OCI-LY7 (cell line): Measurements from ENCODE around the gene ANKH. TPM values are rescaled to one million over a fixed set of nuclear protein-coding genes. Genes with fewer than 3 reads are reported as not detected.

Experiments
- BruUV-seq: library from RNA; stranded (reverse); fragments of 400-500 nt; replicated peaks from 2 replicates; lab custom pipeline; 2021; lab: Mats Ljungman, UMichigan
- CTCF ChIA-PET: fragments of 300-600 bp; sonication (Branson Sonifier 250); formaldehyde crosslinking; loops from one replicate; lab custom pipeline; 2022; ENCODE audit warnings: antibody characterized with exemption; ENCODE audit not compliant: unreplicated experiment; lab: Charles Lee
- POLR2A ChIA-PET: fragments of 300-600 bp; sonication (Branson Sonifier 250); formaldehyde crosslinking; loops from one replicate; lab custom pipeline; 2022; ENCODE audit warnings: antibody characterized with exemption; lab: Charles Lee
- DNase-seq: peaks from one replicate; pipeline ENCODE4 v3.0.0-alpha.2; 2015; ENCODE audit warnings: low spot score
- H2AFZ ChIP-seq: fragments of 200-600 bp; sonication (generic), shearing (Covaris generic); 2 replicates; pipeline ENCODE4 v1.6.1; 2014; ENCODE audit warnings: mild to moderate bottlenecking, antibody characterized with exemption, low read length, moderate library complexity
- H3K27ac ChIP-seq: fragments of 200-600 bp; sonication (generic); 2 replicates; pipeline ENCODE4 v1.5.1; 2014; ENCODE audit warnings: mixed run types, low read depth, mild to moderate bottlenecking, moderate library complexity, low read length, inconsistent platforms; ENCODE audit not compliant: poor library complexity, severe bottlenecking
- H3K36me3 ChIP-seq: fragments of 200-600 bp; sonication (generic); 2 replicates; pipeline ENCODE4 v1.6.1; 2014; ENCODE audit warnings: mild to moderate bottlenecking, antibody characterized with exemption, low read length, moderate library complexity, mixed read lengths; ENCODE audit not compliant: insufficient read depth
- H3K4me1 ChIP-seq: fragments of 200-600 bp; sonication (generic); 2 replicates; pipeline ENCODE4 v1.5.1; 2014; ENCODE audit warnings: mild to moderate bottlenecking, low read length; ENCODE audit not compliant: insufficient read depth, poor library complexity, severe bottlenecking
- H3K4me2 ChIP-seq: fragments of 200-600 bp; sonication (generic); 2 replicates; pipeline ENCODE4 v1.6.1; 2014; ENCODE audit warnings: mild to moderate bottlenecking, low read length
- H3K4me3 ChIP-seq: fragments of 200-600 bp; sonication (generic); 2 replicates; pipeline ENCODE4 v1.5.1; 2014; ENCODE audit warnings: mild to moderate bottlenecking, low read depth, low read length; ENCODE audit not compliant: poor library complexity, severe bottlenecking
- H3K79me2 ChIP-seq: fragments of 200-600 bp; sonication (generic); 2 replicates; pipeline ENCODE4 v1.6.1; 2016; ENCODE audit warnings: low read depth, mild to moderate bottlenecking, low read length, moderate library complexity, mixed read lengths; ENCODE audit not compliant: insufficient read depth
- H3K9me2 ChIP-seq: fragments of 200-600 bp; sonication (generic); 2 replicates; pipeline ENCODE4 v1.6.1; 2016; ENCODE audit warnings: mild to moderate bottlenecking, low read length, mixed read lengths; ENCODE audit not compliant: insufficient read depth
- H3K9me3 ChIP-seq: fragments of 200-600 bp; sonication (generic); 2 replicates; pipeline ENCODE4 v1.6.1; 2014; ENCODE audit warnings: mild to moderate bottlenecking, mixed run types, low read length, mixed read lengths
- H4K20me1 ChIP-seq: fragments of 200-600 bp; sonication (generic); 2 replicates; pipeline ENCODE4 v1.6.1; 2014; ENCODE audit warnings: mild to moderate bottlenecking, antibody characterized with exemption, low read length, moderate library complexity, mixed read lengths; ENCODE audit not compliant: insufficient read depth
- EZH2phosphoT487 ChIP-seq: fragments of 200-600 bp; sonication (generic); IDR thresholded peaks from 2 replicates; pipeline ENCODE4 v1.6.1; 2018; ENCODE audit warnings: low read depth, borderline replicate concordance, mild to moderate bottlenecking, mixed run types, antibody characterized with exemption, low read length, moderate library complexity, mixed read lengths
- intact Hi-C: fragments of 100-400 bp; cut with micrococcal nuclease; formaldehyde crosslinking; loops from one replicate; pipeline ENCODE4 v1.10.0; 2022; ENCODE audit not compliant: unreplicated experiment
- total RNA-seq, 2 experiments: library from RNA; depleted of rRNA in 1 of 2; stranded (reverse); fragments of >200 nt in 1 of 2; shearing (Covaris generic) in 1 of 2; gene quantifications; 2 replicates each; pipeline ENCODE4 v1.2.3, GENCODE V29; 2014 to 2022
- TF ChIP-seq, protein P1 (sequence below): fragments of 200-600 bp; sonication (generic); conservative IDR thresholded peaks from 2 replicates; pipeline ENCODE4 v1.5.1; 2014; ENCODE audit warnings: mild to moderate bottlenecking, antibody characterized with exemption, low read length, moderate library complexity, mixed read lengths

ANKH gene
- total RNA-seq, 2 experiments from 2014 or later = 23.1 to 80.4 TPM

DNA sequence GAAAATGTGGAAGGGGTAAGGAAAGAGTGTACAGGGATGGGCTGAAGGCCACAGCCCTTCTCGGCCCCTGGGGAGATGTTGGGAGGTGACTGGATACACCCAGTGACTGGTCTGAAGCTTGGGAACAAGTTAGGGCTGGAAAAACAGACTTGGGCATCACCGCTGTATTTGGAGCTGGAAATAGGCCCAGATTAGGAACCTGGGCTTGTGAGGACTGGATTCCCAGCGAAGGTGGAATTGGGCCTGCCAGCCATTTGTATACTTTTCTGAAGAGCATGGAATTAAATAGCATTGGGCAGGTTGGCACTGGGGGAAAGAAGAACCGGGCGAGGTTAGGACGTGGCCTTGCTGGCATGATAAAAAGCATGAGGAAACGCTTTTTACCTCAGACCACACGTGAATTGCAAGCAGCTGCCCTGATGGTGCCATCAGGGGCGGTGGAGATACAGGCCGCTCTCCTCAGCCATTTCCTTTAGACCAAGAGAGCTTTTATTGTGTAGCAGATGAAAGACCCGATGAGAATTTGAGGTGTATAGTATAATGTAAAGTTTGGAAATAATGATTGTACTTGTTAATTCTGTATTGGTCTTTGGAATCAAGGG lies 169.2 kb downstream of the ANKH start:
- no peak overlapping the region for H2AFZ ChIP-seq
- TF ChIP-seq, protein P1, sequence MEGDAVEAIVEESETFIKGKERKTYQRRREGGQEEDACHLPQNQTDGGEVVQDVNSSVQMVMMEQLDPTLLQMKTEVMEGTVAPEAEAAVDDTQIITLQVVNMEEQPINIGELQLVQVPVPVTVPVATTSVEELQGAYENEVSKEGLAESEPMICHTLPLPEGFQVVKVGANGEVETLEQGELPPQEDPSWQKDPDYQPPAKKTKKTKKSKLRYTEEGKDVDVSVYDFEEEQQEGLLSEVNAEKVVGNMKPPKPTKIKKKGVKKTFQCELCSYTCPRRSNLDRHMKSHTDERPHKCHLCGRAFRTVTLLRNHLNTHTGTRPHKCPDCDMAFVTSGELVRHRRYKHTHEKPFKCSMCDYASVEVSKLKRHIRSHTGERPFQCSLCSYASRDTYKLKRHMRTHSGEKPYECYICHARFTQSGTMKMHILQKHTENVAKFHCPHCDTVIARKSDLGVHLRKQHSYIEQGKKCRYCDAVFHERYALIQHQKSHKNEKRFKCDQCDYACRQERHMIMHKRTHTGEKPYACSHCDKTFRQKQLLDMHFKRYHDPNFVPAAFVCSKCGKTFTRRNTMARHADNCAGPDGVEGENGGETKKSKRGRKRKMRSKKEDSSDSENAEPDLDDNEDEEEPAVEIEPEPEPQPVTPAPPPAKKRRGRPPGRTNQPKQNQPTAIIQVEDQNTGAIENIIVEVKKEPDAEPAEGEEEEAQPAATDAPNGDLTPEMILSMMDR = no peak
- TF ChIP-seq EZH2phosphoT487 = no peak
- BruUV-seq = no TSS peak
- intact Hi-C loops = no loop called here
- no peaks in the 10 kb centered on the region for H3K9me3 ChIP-seq
- no peaks in the 10 kb centered on the region for H3K4me1 ChIP-seq
- ChIA-PET CTCF (no interaction called here), POLR2A (no interaction called here)
- H3K36me3 ChIP-seq = peaks cover 90% of the 10 kb centered on the region
- no peak for DNase-seq
- no peaks in the 10 kb centered on the region for H3K9me2 ChIP-seq
- no peaks in the 10 kb centered on the region for H3K79me2 ChIP-seq
- H3K4me2 ChIP-seq = no peak overlapping the region
- H3K27ac ChIP-seq = no peak overlapping the region
- no peaks in the 10 kb centered on the region for H4K20me1 ChIP-seq
- no peak overlapping the region for H3K4me3 ChIP-seq

DNA sequence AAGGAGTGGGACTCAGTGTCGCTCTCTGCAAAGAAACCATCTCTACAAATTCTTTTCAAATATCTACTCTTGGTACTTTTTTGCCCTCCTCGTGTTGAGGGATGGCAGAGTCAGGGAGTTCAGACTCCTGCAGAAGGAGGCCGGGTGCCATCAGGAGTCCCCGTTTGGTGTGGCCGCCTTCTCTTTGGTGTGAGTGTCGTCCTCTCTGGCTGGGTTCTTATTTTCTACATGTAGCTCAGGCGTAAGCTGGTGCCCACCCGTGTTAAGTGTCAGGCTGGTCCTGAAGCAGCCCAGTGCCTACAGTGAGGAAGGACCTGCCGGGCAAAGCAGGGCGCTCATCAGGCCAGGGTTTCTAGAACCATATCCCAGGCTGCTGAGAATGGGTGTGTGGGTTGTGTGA lies 170.0 kb downstream of the ANKH start:
- intact Hi-C loops = no loop called here
- Histone ChIP-seq H3K79me2 (no peaks in the 10 kb centered on the region), H2AFZ (no peak overlapping the region), H3K4me2 (no peak overlapping the region), H3K4me3 (no peak overlapping the region), H4K20me1 (no peaks in the 10 kb centered on the region), H3K4me1 (no peaks in the 10 kb centered on the region), H3K9me3 (no peaks in the 10 kb centered on the region), H3K36me3 (peaks cover 90% of the 10 kb centered on the region), H3K9me2 (no peaks in the 10 kb centered on the region), H3K27ac (no peak overlapping the region)
- ChIA-PET POLR2A (no interaction called here), CTCF (no interaction called here)
- DNase-seq = no peak
- TF ChIP-seq EZH2phosphoT487 = no peak
- TF ChIP-seq, protein P1 = no peak
- BruUV-seq = no TSS peak

DNA sequence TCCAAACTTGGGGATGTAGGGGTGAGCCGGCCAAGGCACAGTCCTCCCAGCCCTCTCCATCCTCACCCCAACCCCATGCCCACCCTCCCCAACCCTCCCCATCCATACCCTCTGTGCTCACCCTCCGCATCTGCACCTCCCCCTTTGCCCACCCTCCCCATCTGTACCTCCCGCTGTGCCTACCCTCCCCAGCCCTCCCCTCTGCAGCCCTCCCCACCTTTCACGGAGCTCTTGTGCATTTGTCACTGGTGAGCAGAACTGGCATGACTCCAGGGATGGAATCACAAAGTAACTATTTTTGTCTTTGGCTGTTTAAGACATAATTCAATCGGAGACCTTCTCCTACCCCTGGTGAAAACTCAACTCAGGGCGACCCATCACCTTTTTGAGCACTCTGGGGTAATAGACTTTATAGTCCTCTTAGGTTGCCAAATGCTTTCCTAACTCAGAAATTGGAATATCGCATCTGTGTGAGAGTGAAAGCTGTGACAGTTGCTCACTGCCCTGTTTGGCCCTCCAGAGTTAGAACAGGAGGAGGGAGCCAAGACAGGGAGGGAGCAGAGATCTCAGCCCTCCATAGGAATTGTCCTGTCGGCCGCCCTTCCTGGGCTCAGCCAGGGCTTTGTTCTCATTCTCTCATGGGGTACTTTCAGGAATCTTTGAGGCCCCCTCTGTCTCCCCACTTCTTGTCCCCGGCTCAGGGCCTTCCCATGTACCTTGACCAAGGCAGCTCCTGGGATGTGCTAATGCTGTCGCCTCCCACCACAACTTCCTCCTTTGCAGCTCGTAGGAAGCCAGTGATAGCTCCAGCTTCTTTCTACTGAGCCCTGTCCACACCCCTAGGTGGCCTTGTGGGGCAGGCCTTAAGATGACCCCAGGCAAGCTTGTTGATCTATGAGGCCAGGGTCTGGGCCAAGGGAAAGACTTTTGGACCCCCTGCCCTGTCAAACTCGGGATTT lies 170.8 kb downstream of the ANKH start:
- BruUV-seq = no TSS peak
- CTCF ChIA-PET = no interaction called here
- H3K9me3 ChIP-seq = no peaks in the 10 kb centered on the region
- H3K79me2 ChIP-seq = no peaks in the 10 kb centered on the region
- H3K4me2 ChIP-seq = no peak overlapping the region
- DNase-seq = no peak
- H3K27ac ChIP-seq = no peak overlapping the region
- POLR2A ChIA-PET = no interaction called here
- no peak overlapping the region for H2AFZ ChIP-seq
- no peak for TF ChIP-seq EZH2phosphoT487
- TF ChIP-seq, protein P1 = no peak
- H3K4me3 ChIP-seq = no peak overlapping the region
- intact Hi-C loops = no loop called here
- no peaks in the 10 kb centered on the region for H3K4me1 ChIP-seq
- H3K9me2 ChIP-seq = no peaks in the 10 kb centered on the region
- peaks cover 90% of the 10 kb centered on the region for H3K36me3 ChIP-seq
- no peaks in the 10 kb centered on the region for H4K20me1 ChIP-seq
